HCT116 (cell line): ENCODE measurements around the gene SEMA3G. TPM values are rescaled to one million over a fixed set of nuclear protein-coding genes. Genes with fewer than 3 reads are reported as not detected.

Source experiments
- ATAC-seq: fragments of 200-7000 bp; cut with Tn5 transposase; 2 replicates; pipeline ENCODE4 v1.9.1; 2020; ENCODE audit warnings: mild to moderate bottlenecking, moderate library complexity
- BruUV-seq: library from RNA; stranded (reverse); fragments of 400-500 nt; replicated peaks from 2 replicates; lab custom pipeline; 2021; lab: Mats Ljungman, UMichigan
- CTCF ChIA-PET: fragments of 300-600 bp; sonication (Branson Sonifier 250); formaldehyde crosslinking; loops from one replicate; lab custom pipeline; 2021; ENCODE audit warnings: antibody characterized with exemption; lab: Charles Lee
- POLR2A ChIA-PET: fragments of 300-600, 350-600 bp; sonication (Branson Sonifier 250); formaldehyde crosslinking; loops from one replicate; lab custom pipeline; 2021; ENCODE audit warnings: antibody characterized with exemption; lab: Charles Lee
- RAD21 ChIA-PET, 2 experiments: fragments of 300-600 bp; sonication (Branson Sonifier 250); formaldehyde crosslinking; loops; one replicate each; lab custom pipeline; 2023; ENCODE audit warnings: low total read pairs in 2 of 2; ENCODE audit not compliant: uncharacterized antibody in 2 of 2, unreplicated experiment in 2 of 2, low non-redundant PET in 1 of 2; lab: Charles Lee
- DNase-seq: peaks from one replicate; pipeline ENCODE4 v3.0.0-alpha.2; 2010; ENCODE audit warnings: low read depth, low spot score
- H2AFZ ChIP-seq: fragments of 200-600 bp; shearing (Covaris generic), sonication (generic); 2 replicates; pipeline ENCODE4 v1.6.1; 2017; ENCODE audit warnings: low read depth, mixed run types, mixed read lengths, antibody characterized with exemption, low read length; ENCODE audit not compliant: poor library complexity, severe bottlenecking
- H3K27ac ChIP-seq: 2 replicates; pipeline ENCODE4 v1.5.1; 2012; ENCODE audit warnings: low read depth, low read length
- H3K27me3 ChIP-seq: fragments of 200-600 bp; sonication (generic); 2 replicates; pipeline ENCODE4 v1.6.1; 2016; ENCODE audit warnings: mixed run types, low read length, mixed read lengths; ENCODE audit not compliant: insufficient read depth
- H3K36me3 ChIP-seq, 2 experiments: fragments of 200-500 bp in 1 of 2; fragments of 200-600 bp in 1 of 2; sonication (Bioruptor generic) in 1 of 2; sonication (generic) in 1 of 2; 2 replicates each; pipeline versions ENCODE4 v1.5.1 to v1.6.1; 2014 to 2016; ENCODE audit warnings: low read length in 2 of 2, inconsistent platforms in 1 of 2, mixed read lengths in 1 of 2, mixed run types in 1 of 2; ENCODE audit not compliant: insufficient read depth in 2 of 2, control insufficient read depth in 1 of 2
- H3K4me1 ChIP-seq, 2 experiments: fragments of 200-600 bp in 1 of 2; sonication (generic) in 1 of 2; 2 replicates each; pipeline versions ENCODE4 v1.5.1 to v1.6.1; 2012 to 2017; ENCODE audit warnings: low read length in 2 of 2, inconsistent platforms in 1 of 2, mild to moderate bottlenecking in 1 of 2, mixed read lengths in 1 of 2, mixed run types in 1 of 2, moderate library complexity in 1 of 2; ENCODE audit not compliant: insufficient read depth in 2 of 2, control insufficient read depth in 1 of 2
- H3K4me2 ChIP-seq: fragments of 200-600 bp; sonication (generic); 2 replicates; pipeline ENCODE4 v1.6.1; 2017; ENCODE audit warnings: mixed run types, low read length, mixed read lengths
- H3K4me3 ChIP-seq, 2 experiments: fragments of 200-600 bp in 1 of 2; sonication (generic) in 1 of 2; replicated peaks in 1 of 2; 2 replicates each; pipeline ENCODE4 v1.5.1; 2011 to 2016; ENCODE audit warnings: low read length in 2 of 2, control low read depth in 1 of 2, low read depth in 1 of 2, mild to moderate bottlenecking in 1 of 2, mixed read lengths in 1 of 2, mixed run types in 1 of 2
- H3K79me2 ChIP-seq: fragments of 200-600 bp; sonication (generic); 2 replicates; pipeline ENCODE4 v1.6.1; 2017; ENCODE audit warnings: mild to moderate bottlenecking, mixed run types, low read length, moderate library complexity, mixed read lengths; ENCODE audit not compliant: insufficient read depth
- H3K9ac ChIP-seq: fragments of 200-600 bp; sonication (generic); 2 replicates; pipeline ENCODE4 v1.6.1; 2016; ENCODE audit warnings: low read length, mixed read lengths
- H3K9me2 ChIP-seq: fragments of 200-600 bp; sonication (generic), shearing (Covaris generic); 2 replicates; pipeline ENCODE4 v1.6.1; 2017; ENCODE audit warnings: mixed run types, mild to moderate bottlenecking, moderate library complexity; ENCODE audit not compliant: insufficient read depth
- H3K9me3 ChIP-seq, 2 experiments: fragments of 200-500 bp in 1 of 2; fragments of 200-600 bp in 1 of 2; sonication (Bioruptor generic) in 1 of 2; sonication (generic) in 1 of 2; 2 replicates each; pipeline ENCODE4 v1.6.1; 2014 to 2017; ENCODE audit warnings: low read length in 2 of 2, mixed read lengths in 2 of 2, inconsistent platforms in 1 of 2, low read depth in 1 of 2, mild to moderate bottlenecking in 1 of 2, mixed run types in 1 of 2, moderate library complexity in 1 of 2; ENCODE audit not compliant: control insufficient read depth in 1 of 2, insufficient read depth in 1 of 2
- H4K20me1 ChIP-seq: fragments of 200-600 bp; sonication (generic), shearing (Covaris generic); 2 replicates; pipeline ENCODE4 v1.6.1; 2017; ENCODE audit warnings: mixed run types, mild to moderate bottlenecking, moderate library complexity; ENCODE audit not compliant: insufficient read depth
- ATF3 ChIP-seq: IDR thresholded peaks from 2 replicates; pipeline ENCODE4 v1.6.1; 2012
- CBX3 ChIP-seq: IDR thresholded peaks from 2 replicates; pipeline ENCODE4 v1.6.1; 2012; ENCODE audit warnings: low read depth
- CEBPB ChIP-seq: IDR thresholded peaks from 2 replicates; pipeline ENCODE4 v1.6.1; 2012; ENCODE audit warnings: low read depth
- EZH2 ChIP-seq: fragments of 200-600 bp; sonication (generic); IDR thresholded peaks from 2 replicates; pipeline ENCODE4 v1.6.1; 2017; ENCODE audit warnings: antibody characterized with exemption, mixed run types
- MAX ChIP-seq: IDR thresholded peaks from 2 replicates; pipeline ENCODE4 v1.6.1; 2012
- POLR2AphosphoS5 ChIP-seq: IDR thresholded peaks from 2 replicates; pipeline ENCODE4 v1.6.1; 2011; ENCODE audit warnings: mild to moderate bottlenecking, low read depth, low read length, moderate library complexity
- RAD21 ChIP-seq: IDR thresholded peaks from 2 replicates; pipeline ENCODE4 v1.6.1; 2012; ENCODE audit warnings: low read depth, mild to moderate bottlenecking
- REST ChIP-seq: IDR thresholded peaks from 2 replicates; pipeline ENCODE4 v1.6.1; 2012; ENCODE audit warnings: low read depth
- TCF7L2 ChIP-seq: IDR thresholded peaks from 2 replicates; pipeline ENCODE4 v1.7.0; 2011; ENCODE audit warnings: borderline replicate concordance, inconsistent platforms; ENCODE audit not compliant: insufficient read depth, insufficient read length; ENCODE audit errors: extremely low read depth
- YY1 ChIP-seq: IDR thresholded peaks from 2 replicates; pipeline ENCODE4 v1.6.1; 2011; ENCODE audit warnings: low read length, low read depth, moderate library complexity, mild to moderate bottlenecking; ENCODE audit not compliant: insufficient replicate concordance; ENCODE audit errors: extremely low read depth
- ZNF274 ChIP-seq: fragments of 200-500 bp; sonication (Bioruptor generic); IDR thresholded peaks from 2 replicates; pipeline ENCODE4 v1.6.1; 2014; ENCODE audit warnings: mild to moderate bottlenecking, low read depth, low read length, inconsistent platforms
- intact Hi-C: fragments of 100-400 bp; cut with micrococcal nuclease; formaldehyde crosslinking; loops from 2 replicates; pipeline ENCODE4 v1.10.0; 2022
- total RNA-seq: library from RNA; stranded (reverse); gene quantifications from one replicate; pipeline ENCODE4 v1.2.1, GENCODE V29; 2021; ENCODE audit not compliant: unreplicated experiment

SEMA3G gene
- total RNA-seq, 1 experiment from 2014 or later = 4.2 TPM

- RAD21 ChIA-PET = no interaction called here
- Histone ChIP-seq H3K79me2 (peaks cover 47% of the 10 kb centered on the region), H3K4me3 (no peak overlapping the region), H3K9ac (no peak overlapping the region), H3K4me1 (peaks cover 20 to 38% of the 10 kb centered on the region in 2 experiments), H3K27ac (no peak overlapping the region), H3K36me3 (peaks cover 23 to 43% of the 10 kb centered on the region in 2 experiments), H3K9me3 (no peaks in the 10 kb centered on the region), H3K4me2 (no peak overlapping the region), H4K20me1 (no peaks in the 10 kb centered on the region), H3K9me2 (no peaks in the 10 kb centered on the region), H2AFZ (no peak overlapping the region), H3K27me3 (no peaks in the 10 kb centered on the region)
- POLR2A ChIA-PET = no interaction called here
- no peak for DNase-seq
- no peak for ATAC-seq
- CTCF ChIA-PET = no interaction called here
- intact Hi-C loops = no loop called here
- BruUV-seq = no TSS peak
- TF ChIP-seq CBX3 (no peak), REST (no peak), CEBPB (no peak), EZH2 (no peak), MAX (no peak), TCF7L2 (no peak), ATF3 (no peak), POLR2AphosphoS5 (no peak), ZNF274 (no peak), RAD21 (no peak), YY1 (no peak)
Measured at GRCh38 chr3:52458031-52458760, 13.3 kb upstream of the SEMA3G start.
